ENCODE measurements around the gene RP2. TPM values are rescaled to one million over a fixed set of nuclear protein-coding genes. Genes with fewer than 3 reads are reported as not detected.

The RP2 gene
- total RNA-seq, 3 donors from 2014 or later (not counting 1 experiment from before 2014, with no cell fraction given), result 10.2 to 13.9 (median 10.8) TPM

DNA sequence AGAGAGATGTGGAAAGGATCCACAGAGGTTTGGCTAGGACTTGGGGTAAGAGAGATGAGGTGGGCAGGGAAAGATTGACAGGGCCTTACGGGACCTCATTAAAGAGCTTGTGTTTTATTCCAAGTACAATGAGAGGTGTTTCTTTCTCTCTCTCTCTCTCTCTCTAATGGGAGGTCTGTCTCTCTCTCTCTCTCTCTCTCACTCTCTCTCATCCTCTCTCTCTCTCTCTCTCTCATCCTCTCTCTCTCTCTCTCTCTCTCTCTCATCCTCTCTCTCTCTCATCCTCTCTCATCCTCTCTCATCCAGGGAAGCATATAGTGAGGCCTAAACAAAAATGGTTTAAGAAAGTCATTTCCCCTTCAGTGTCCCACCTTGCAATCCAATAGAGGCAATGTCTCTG lies 80.8 kb downstream of the RP2 start:
- DNase-seq (no peak), ATAC-seq (no peak)
- intact Hi-C loops (cut with micrococcal nuclease), result loop anchor here (10.0 kb wide), 1 partner anchor 67 kb away; no protein-coding TSS in a partner anchor
- no peaks in the 10 kb centered on the region for H3K36me3 Mint-ChIP-seq
- no CpG with 5 or more reads among the region's 1 CpG for whole genome bisulfite sequencing (ENCODE audit: insufficient coverage)
- Histone ChIP-seq H3K36me3 (ENCODE audit: control insufficient read depth, insufficient read depth, low read length) (no peaks in the 10 kb centered on the region), H3K9me3 (ENCODE audit: control insufficient read depth, insufficient read depth, low read length) (no peaks in the 10 kb centered on the region), H3K27me3 (ENCODE audit: control insufficient read depth, insufficient read depth, low read length) (peaks cover 8% of the 10 kb centered on the region), H3K27ac (ENCODE audit: low read length) (no peak overlapping the region), H3K4me3 (ENCODE audit: low read length) (no peak overlapping the region), H3K4me1 (ENCODE audit: control insufficient read depth, insufficient read depth, low read length) (peaks cover 9% of the 10 kb centered on the region)
- TF ChIP-seq, protein P1, sequence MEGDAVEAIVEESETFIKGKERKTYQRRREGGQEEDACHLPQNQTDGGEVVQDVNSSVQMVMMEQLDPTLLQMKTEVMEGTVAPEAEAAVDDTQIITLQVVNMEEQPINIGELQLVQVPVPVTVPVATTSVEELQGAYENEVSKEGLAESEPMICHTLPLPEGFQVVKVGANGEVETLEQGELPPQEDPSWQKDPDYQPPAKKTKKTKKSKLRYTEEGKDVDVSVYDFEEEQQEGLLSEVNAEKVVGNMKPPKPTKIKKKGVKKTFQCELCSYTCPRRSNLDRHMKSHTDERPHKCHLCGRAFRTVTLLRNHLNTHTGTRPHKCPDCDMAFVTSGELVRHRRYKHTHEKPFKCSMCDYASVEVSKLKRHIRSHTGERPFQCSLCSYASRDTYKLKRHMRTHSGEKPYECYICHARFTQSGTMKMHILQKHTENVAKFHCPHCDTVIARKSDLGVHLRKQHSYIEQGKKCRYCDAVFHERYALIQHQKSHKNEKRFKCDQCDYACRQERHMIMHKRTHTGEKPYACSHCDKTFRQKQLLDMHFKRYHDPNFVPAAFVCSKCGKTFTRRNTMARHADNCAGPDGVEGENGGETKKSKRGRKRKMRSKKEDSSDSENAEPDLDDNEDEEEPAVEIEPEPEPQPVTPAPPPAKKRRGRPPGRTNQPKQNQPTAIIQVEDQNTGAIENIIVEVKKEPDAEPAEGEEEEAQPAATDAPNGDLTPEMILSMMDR (IDR thresholded peaks at IDR 0.05), result no peak
- H3K4me1 Mint-ChIP-seq, result peaks cover 7% of the 10 kb centered on the region in 2 donors
- H3K27ac Mint-ChIP-seq, result no peak overlapping the region
- H3K4me3 Mint-ChIP-seq, result no peak overlapping the region
- peaks cover 24 to 55% of the 10 kb centered on the region in 2 donors for H3K27me3 Mint-ChIP-seq (ENCODE audit: low read depth in 2 of 2)
- H3K9me3 Mint-ChIP-seq, result no peaks in the 10 kb centered on the region

DNA sequence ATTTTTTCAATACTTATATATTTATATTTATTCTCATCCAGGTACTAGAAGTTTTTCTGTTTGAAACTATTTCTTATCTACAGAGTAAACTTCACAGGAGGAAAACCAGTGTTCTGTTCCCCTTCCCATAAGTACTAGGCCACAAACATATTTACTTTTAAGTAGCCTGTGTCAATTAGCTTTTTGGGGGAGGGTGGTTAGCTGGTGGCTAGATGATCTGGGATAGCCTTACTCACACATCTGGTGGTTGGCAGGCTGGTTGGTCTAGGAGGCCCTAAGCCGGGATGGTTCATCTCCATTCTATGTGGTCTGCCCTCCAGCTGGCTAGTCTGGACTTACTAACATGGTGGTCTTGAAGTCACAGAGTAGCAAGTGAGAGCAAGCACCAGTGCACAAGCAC lies 81.6 kb downstream of the RP2 start:
- WGBS (ENCODE audit: insufficient coverage), result 78% methylated on average over 1 of the region's 1 CpG
- TF ChIP-seq, protein P1 (IDR thresholded peaks at IDR 0.05), result no peak
- Mint-ChIP-seq H3K27me3 (ENCODE audit: low read depth in 2 of 2) (peaks cover 23 to 60% of the 10 kb centered on the region in 2 donors), H3K27ac (no peak overlapping the region), H3K4me3 (no peak overlapping the region), H3K36me3 (no peaks in the 10 kb centered on the region), H3K9me3 (no peaks in the 10 kb centered on the region), H3K4me1 (peaks cover 5 to 6% of the 10 kb centered on the region in 2 donors)
- no peak overlapping the region for H3K4me3 ChIP-seq (ENCODE audit: low read length)
- H3K27ac ChIP-seq (ENCODE audit: low read length), result no peak overlapping the region
- H3K4me1 ChIP-seq (ENCODE audit: control insufficient read depth, insufficient read depth, low read length), result peaks cover 7% of the 10 kb centered on the region
- DNase-seq, result no peak
- ATAC-seq, result no peak
- H3K36me3 ChIP-seq (ENCODE audit: control insufficient read depth, insufficient read depth, low read length), result no peaks in the 10 kb centered on the region
- intact Hi-C loops (cut with micrococcal nuclease), result loop anchor here (10.0 kb wide), 1 partner anchor 66 kb away; no protein-coding TSS in a partner anchor
- no peaks in the 10 kb centered on the region for H3K9me3 ChIP-seq (ENCODE audit: control insufficient read depth, insufficient read depth, low read length)
- peaks cover 7% of the 10 kb centered on the region for H3K27me3 ChIP-seq (ENCODE audit: control insufficient read depth, insufficient read depth, low read length)

DNA sequence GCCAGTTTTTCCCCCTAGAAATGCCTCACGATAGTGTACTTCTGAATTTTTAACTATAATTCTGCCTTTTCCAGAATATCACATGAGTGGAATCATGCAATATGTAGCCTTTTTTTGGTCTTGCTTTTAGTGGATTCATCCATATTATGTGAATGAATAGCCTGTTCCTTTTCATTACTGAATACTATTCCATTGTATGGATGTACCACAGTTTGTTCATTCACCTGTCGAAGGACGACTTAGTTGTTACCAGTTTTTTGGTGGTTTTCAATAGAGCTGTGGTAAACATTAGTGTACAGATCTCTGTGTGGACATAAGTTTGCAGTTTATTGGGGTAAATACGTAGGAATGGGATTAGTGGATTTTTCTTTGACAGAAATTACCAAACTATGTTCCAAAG lies 83.4 kb downstream of the RP2 start:
- H3K27me3 ChIP-seq (ENCODE audit: control insufficient read depth, insufficient read depth, low read length), result no peaks in the 10 kb centered on the region
- intact Hi-C loops (cut with micrococcal nuclease), result no loop called here
- DNase-seq (no peak), ATAC-seq (no peak)
- no peaks in the 10 kb centered on the region for H3K4me1 ChIP-seq (ENCODE audit: control insufficient read depth, insufficient read depth, low read length)
- Mint-ChIP-seq H3K9me3 (no peaks in the 10 kb centered on the region), H3K4me1 (no peaks in the 10 kb centered on the region), H3K27me3 (ENCODE audit: low read depth in 2 of 2) (peaks cover 8 to 55% of the 10 kb centered on the region in 2 donors), H3K27ac (no peak overlapping the region), H3K36me3 (no peaks in the 10 kb centered on the region), H3K4me3 (no peak overlapping the region)
- no peaks in the 10 kb centered on the region for H3K9me3 ChIP-seq (ENCODE audit: control insufficient read depth, insufficient read depth, low read length)
- no peak overlapping the region for H3K27ac ChIP-seq (ENCODE audit: low read length)
- no peak overlapping the region for H3K4me3 ChIP-seq (ENCODE audit: low read length)
- WGBS (ENCODE audit: insufficient coverage), result 83% methylated on average over 1 of the region's 4 CpGs
- TF ChIP-seq, protein P1 (IDR thresholded peaks at IDR 0.05), result no peak
- H3K36me3 ChIP-seq (ENCODE audit: control insufficient read depth, insufficient read depth, low read length), result no peaks in the 10 kb centered on the region

DNA sequence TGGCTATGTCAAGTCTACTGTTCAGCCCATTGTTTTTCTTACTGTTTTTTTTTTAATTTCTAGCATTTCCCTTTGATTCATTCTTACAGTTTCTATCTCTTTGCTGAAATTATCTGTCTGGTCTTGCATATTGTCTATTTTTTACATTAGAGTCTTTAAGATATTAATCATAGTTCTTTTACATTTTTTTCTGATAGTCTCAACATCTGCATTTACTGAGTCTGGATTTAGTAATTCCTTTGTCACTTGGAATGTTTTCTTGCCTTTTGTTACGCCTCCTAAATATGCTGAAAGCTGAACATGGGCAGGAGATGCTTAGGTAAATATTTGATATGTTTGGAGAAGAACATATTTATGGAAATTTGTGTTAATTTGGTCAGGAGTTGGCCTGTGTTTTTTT lies 85.8 kb downstream of the RP2 start:
- intact Hi-C loops (cut with micrococcal nuclease), result no loop called here
- Mint-ChIP-seq H3K27me3 (ENCODE audit: low read depth in 2 of 2) (peaks cover 2 to 42% of the 10 kb centered on the region in 2 donors), H3K4me3 (no peak overlapping the region), H3K36me3 (no peaks in the 10 kb centered on the region), H3K9me3 (no peaks in the 10 kb centered on the region), H3K27ac (no peak overlapping the region), H3K4me1 (no peaks in the 10 kb centered on the region)
- ATAC-seq (no peak), DNase-seq (no peak)
- Histone ChIP-seq H3K36me3 (ENCODE audit: control insufficient read depth, insufficient read depth, low read length) (no peaks in the 10 kb centered on the region), H3K4me1 (ENCODE audit: control insufficient read depth, insufficient read depth, low read length) (no peaks in the 10 kb centered on the region), H3K4me3 (ENCODE audit: low read length) (no peak overlapping the region), H3K27ac (ENCODE audit: low read length) (no peak overlapping the region), H3K9me3 (ENCODE audit: control insufficient read depth, insufficient read depth, low read length) (no peaks in the 10 kb centered on the region), H3K27me3 (ENCODE audit: control insufficient read depth, insufficient read depth, low read length) (no peaks in the 10 kb centered on the region)
- TF ChIP-seq, protein P1 (IDR thresholded peaks at IDR 0.05), result no peak
- WGBS (ENCODE audit: insufficient coverage), result 100% methylated on average over 1 of the region's 1 CpG
